Activated T-cell treated with anti-CD3 and anti-CD28 coated beads for 1 hour (primary cell): ENCODE data around the gene SHISAL1.
"Not testable (repeated sequence)": the region's sequence is repeated elsewhere in the genome, so short reads cannot be mapped to it uniquely, and the experiment has no call there.

ENCODE experiments used
- DNase-seq: peaks from one replicate; pipeline ENCODE4 v3.0.0-alpha.2; 2020; ENCODE audit warnings: low read depth

Gene SHISAL1

DNA sequence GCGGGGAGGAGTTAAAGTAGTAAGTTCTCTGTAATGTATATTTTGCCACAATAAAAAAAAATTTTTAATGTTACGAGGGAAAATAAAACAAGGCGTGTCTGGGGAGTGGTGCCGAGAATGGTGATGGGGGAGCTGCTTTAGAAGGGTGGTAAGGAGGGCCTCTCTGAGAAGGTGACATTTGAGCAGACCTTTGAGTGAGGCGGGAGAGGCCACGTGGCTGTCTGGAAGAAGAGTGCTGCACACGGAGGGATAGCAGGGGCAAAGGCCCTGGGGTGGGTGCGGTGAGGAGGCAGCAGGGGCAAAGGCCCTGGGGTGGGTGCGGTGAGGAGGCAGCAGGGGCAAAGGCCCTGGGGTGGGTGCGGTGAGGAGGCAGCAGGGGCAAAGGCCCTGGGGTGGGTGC lies 10.4 kb downstream of the SHISAL1 start:
- DNase-seq = not testable (repeated sequence)

DNA sequence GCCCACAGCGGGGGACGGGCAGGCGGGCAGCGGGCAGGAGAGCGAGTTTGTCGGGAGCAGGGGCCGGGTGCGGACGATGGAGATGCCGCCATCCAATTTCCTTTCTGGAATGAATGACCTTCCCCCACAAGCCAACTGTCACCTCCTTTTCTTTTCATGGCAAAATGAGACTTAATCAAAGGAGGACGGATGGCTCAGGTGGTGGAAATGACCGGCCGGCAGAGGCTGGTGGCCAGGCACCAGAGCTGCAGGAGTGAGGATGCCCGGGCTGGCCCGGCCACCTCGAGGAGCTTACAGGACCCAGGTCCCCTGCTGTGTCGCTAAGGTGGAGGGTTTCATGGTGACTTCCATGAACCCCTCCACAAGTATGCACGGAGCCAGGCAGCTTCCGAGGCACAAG lies 11.7 kb downstream of the SHISAL1 start:
- DNase-seq = no peak

- no peak for DNase-seq
These were observed 13.6 kb downstream of the SHISAL1 start for GRCh38 chr22:44299124-44299523.

GRCh38 chr22:44298406-44299091 lies 14.2 kb downstream of the SHISAL1 start:
- no peak for DNase-seq

DNA sequence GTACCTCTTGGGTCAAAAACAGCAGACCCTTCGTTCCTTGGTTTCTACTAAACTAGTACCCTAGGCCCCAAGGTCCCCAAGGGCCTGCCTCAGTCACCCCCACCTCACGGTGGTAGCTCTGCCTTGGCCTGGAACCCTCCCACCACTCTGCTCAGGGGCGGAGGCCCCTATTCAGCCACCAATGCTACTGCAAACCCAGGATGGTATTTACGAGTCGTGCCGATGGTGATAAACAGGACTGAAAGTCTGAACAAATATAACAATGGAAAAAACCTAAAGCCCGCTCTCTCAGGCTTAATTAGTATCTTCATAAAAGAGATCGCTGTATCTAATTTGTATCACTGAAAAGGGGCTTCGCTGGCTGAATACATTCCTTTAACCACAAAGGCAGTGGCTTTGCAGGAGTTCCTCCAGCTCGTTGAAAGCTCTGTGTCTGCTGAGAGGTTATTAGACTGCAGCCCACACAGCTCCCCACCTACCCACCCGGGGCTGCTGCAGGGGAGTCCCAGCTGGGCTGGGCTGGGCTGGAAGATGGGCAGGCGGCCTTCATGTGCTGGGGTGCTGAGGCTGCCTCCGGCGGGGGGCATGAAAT lies 15.2 kb downstream of the SHISAL1 start:
- no peak for DNase-seq

- DNase-seq = no peak
These were observed 17.3 kb downstream of the SHISAL1 start for GRCh38 chr22:44295406-44295805.

GRCh38 chr22:44293876-44294275 lies 18.9 kb downstream of the SHISAL1 start:
- no peak for DNase-seq

DNA sequence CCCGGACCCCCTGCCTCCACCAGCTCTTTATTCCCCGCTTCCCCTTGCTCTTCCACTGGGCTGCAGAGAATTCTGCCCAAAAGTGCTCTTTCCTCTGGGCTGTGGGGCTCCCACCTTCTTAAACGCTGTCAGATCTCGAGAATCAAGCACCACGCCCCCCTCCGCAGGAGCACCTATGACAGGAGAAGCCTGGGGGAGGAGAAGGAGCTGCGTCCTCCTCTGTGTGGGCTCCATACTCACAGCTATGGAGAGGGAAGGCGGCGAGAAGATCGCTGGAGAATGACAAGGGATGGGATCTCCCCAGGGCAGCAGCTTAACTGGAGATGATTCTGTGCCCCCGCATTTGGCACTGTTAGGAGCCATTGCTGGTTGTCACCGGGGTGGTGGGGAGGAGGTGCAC lies 19.7 kb downstream of the SHISAL1 start:
- no peak for DNase-seq

GRCh38 chr22:44292521-44292920 lies 20.2 kb downstream of the SHISAL1 start:
- no peak for DNase-seq

DNA sequence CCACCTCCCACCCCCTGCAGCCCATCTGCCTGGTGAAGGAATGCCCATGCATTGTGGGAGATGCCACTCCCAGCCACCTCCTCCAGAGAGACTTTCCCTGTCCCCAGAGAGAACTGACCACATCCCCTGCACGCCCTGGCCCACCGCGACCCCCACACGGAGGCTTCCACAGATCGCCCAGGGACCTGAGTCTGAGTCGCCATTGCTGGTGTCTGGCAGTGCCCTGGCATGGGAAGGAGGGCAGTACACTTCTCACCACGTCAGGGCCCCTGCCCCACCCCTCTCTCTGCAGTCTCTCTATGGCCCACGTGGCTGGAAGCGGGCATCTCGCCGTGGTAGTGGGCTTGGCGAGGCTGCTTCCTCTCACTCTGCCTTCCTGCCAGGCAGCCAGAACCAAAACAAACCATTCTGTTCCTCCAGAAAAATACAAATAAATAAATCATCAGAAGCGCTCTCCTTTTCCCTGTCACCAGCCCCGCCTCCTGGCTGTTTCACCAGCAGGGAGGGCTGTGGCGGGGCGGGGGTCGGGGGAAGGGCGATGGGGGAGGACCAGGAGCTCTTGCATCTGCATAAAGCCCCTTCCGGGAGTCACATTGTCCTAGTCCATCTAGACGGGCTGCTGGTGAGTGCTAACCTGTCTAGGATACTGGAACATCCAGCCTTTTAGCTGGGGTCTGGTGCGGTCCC lies 20.9 kb downstream of the SHISAL1 start:
- DNase-seq = no peak

- DNase-seq = no peak
These were observed 21.5 kb downstream of the SHISAL1 start for GRCh38 chr22:44291265-44291664.

- no peak for DNase-seq
These were observed 23.2 kb downstream of the SHISAL1 start for GRCh38 chr22:44289414-44290171.

GRCh38 chr22:44288913-44289312 lies 23.8 kb downstream of the SHISAL1 start:
- DNase-seq = no peak

DNA sequence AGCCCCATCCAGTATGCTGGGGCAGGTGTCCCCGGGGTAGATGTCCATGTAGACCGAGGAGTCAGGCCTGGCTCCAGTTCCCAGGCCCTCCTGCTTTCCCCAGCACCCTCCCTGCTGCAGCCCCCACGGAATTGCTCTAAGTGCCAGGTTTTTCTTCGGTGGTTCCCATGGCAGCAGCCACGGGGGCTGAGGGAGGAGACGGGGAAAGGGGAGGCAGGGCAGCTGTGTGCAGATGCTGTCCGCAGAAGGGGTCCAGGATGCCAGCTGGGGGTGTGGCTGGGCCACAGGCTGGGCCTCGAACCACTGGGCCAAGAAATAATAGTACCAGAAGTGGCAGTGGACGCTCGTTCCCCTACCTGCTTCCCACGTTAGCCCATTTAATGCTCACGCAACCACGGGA lies 25.0 kb downstream of the SHISAL1 start:
- no peak for DNase-seq

- DNase-seq = no peak
These were observed 25.5 kb downstream of the SHISAL1 start for GRCh38 chr22:44287121-44287693.

DNA sequence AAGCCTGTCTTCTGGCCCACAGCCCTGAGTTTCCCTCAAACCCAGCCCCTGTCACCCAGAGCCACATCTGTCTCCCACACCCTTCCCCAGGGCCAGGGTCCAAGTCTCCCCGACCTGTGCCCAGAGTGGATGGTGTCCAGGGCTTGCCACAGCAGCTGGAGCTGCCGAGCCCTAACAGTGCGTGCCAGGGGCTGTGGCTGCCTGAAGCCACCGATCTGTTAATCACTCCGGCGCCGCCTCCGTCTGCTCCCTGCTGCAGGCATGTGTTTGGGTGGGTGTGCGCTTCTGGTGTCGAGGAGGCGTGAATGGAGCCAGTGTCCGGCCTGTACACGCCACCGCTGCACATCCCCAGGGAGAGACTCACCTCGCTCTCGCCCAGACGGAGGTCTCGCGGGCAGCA lies 26.1 kb downstream of the SHISAL1 start:
- no peak for DNase-seq

DNA sequence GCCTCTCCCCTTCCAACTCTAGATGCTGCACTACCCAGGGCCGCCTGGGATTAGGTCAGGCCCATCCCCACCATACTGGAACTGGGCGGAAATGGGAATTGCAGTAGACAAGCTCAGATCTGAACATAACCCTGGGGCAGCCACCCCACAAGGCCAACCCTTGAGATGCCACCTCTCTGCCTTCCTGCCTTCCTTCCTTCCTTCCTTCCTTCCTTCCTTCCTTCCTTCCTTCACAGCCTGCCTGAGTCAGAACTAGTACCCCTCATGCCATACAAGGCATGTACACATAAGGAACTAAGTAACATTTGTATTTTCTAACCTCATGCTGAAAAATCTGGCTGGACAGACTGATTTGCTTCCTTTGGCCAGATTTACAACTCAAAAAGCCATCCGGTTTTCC lies 28.0 kb downstream of the SHISAL1 start:
- no peak for DNase-seq

DNA sequence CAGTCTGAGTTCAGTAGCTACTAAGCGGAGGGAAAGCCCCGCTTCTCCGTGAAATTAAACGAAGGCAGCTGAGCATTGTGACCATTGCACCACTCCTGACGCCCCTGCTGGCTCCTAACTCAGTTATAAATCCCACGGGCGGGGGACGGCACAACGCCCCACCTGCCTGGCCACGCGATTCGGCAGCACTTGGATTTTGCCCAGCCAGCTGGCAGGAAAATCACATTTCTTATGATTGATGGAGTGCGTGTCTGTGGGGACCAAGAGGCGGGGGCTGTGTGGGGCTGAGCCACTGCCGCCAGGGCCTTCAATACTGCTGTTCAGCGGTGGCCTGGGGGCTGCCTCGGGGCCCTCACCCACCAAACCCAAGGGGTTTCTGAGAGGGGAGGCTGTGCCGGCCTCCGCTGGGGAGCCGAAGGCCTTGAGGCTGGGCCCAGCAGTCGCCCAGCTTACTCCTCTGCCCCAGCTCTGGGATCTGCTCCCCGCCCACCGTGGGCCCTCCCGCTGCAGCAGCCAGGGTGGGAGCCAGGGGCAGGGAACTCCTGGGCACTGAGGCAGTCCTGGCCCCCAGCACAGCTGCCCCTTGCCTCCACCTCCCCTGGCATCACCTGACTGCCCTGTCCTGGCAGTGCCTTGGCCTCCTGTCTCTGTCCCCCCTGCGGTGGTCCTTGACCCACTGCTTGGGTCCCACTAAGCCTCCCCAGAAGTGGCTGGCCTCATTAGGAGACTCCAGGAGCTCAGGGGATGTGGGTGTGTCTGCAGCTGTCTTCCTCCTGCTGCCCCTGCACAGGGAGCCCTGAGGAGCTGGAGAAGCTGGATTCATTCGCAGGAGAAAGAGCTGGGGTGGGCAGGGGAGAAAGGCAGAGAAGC lies 30.7 kb downstream of the SHISAL1 start:
- no peak for DNase-seq

DNA sequence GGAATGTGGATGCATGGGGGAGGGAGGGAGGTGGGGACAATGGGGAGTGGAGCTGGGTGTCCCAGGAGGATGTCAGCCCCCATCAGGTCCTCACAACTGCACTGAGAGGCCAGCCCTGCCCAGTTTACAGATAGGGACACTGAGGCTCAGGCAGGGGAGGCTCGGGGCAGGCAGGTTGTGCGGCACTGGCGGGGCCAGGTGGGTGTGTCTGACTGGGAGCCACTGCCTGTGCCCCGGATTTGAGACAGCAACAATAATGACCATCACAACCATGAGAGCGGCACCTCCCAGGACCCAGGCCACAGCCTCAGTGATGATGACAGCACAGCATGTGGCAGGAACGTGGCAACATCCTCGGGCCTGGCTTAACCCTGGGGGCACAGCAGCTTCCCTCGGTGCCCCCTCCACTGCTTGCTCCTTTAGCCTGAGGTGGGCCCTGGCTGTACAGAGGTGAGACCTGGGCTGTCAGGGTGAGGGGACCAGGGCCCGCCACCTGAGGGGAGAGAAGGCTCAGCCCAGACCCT lies 32.0 kb downstream of the SHISAL1 start:
- no peak for DNase-seq

GRCh38 chr22:44279069-44279360 lies 33.7 kb downstream of the SHISAL1 start:
- DNase-seq = no peak
